Smooth muscle cell (in vitro differentiated cells): Measurements from ENCODE around the gene MROH9. TPM values are rescaled to one million over a fixed set of nuclear protein-coding genes. Genes with fewer than 3 reads are reported as not detected.

Experiments used
- DNase-seq: peaks from one replicate; lab custom pipeline; 2025; ENCODE audit not compliant: unreplicated experiment; lab: John Stamatoyannopoulos, UW
- H2AFZ ChIP-seq: fragments of 200-600 bp; sonication (generic); 2 replicates; pipeline ENCODE4 v1.6.0; 2016; ENCODE audit warnings: antibody characterized with exemption, low read depth, mild to moderate bottlenecking
- H3F3A ChIP-seq: fragments of 200-600 bp; sonication (generic); 2 replicates; pipeline ENCODE4 v1.6.0; 2017; ENCODE audit warnings: antibody characterized with exemption, low read depth
- H3K27ac ChIP-seq: fragments of 200-600 bp; sonication (generic); 2 replicates; pipeline ENCODE4 v1.5.1; 2016; ENCODE audit warnings: low read depth, mild to moderate bottlenecking
- H3K27me3 ChIP-seq: fragments of 200-600 bp; sonication (generic); 2 replicates; pipeline ENCODE4 v1.6.1; 2016; ENCODE audit warnings: low read depth, mild to moderate bottlenecking
- H3K36me3 ChIP-seq: fragments of 200-600 bp; sonication (generic); 2 replicates; pipeline ENCODE4 v1.5.1; 2016; ENCODE audit warnings: low read depth
- H3K4me1 ChIP-seq: fragments of 200-600 bp; sonication (generic); 2 replicates; pipeline ENCODE4 v1.5.1; 2016; ENCODE audit warnings: low read depth
- H3K4me2 ChIP-seq: fragments of 200-600 bp; sonication (generic); 2 replicates; pipeline ENCODE4 v1.6.0; 2016; ENCODE audit warnings: mild to moderate bottlenecking
- H3K4me3 ChIP-seq: fragments of 200-600 bp; sonication (generic); 2 replicates; pipeline ENCODE4 v1.5.1; 2016; ENCODE audit warnings: mild to moderate bottlenecking
- H3K79me2 ChIP-seq: fragments of 200-600 bp; sonication (generic); 2 replicates; pipeline ENCODE4 v1.6.0; 2016; ENCODE audit warnings: low read depth, mild to moderate bottlenecking
- H3K9ac ChIP-seq: fragments of 200-600 bp; sonication (generic); 2 replicates; pipeline ENCODE4 v1.6.0; 2016; ENCODE audit warnings: low read depth
- H3K9me3 ChIP-seq: fragments of 200-600 bp; sonication (generic); replicated peaks from 2 replicates; pipeline ENCODE4 v1.5.1; 2016; ENCODE audit warnings: low read depth
- H4K20me1 ChIP-seq: fragments of 200-600 bp; sonication (generic); 2 replicates; pipeline ENCODE4 v1.6.0; 2016; ENCODE audit warnings: low read depth
- WGBS: methylation state at CpG from one replicate; pipeline ENCODE4 v1.1.7; 2016; ENCODE audit warnings: low lambda C conversion rate; 5-methylcytosine and 5-hydroxymethylcytosine counted together
- polyA plus RNA-seq: library from polyadenylated mRNA; unstranded; fragments of >200 nt; fragmentation: Nextera tagmentation; extraction: Ambion mirVana; gene quantifications from 2 replicates; pipeline ENCODE4 v1.2.1, GENCODE V29; 2016
- total RNA-seq: library from RNA; depleted of rRNA; stranded (reverse); fragments of >200 nt; gene quantifications from 2 replicates; pipeline ENCODE4 v1.2.3, GENCODE V29; 2014
- TF ChIP-seq, protein P1 (sequence below): fragments of 200-600 bp; sonication (generic); IDR thresholded peaks from 2 replicates; pipeline ENCODE4 v1.5.1; 2017; ENCODE audit warnings: borderline replicate concordance, mild to moderate bottlenecking, antibody characterized with exemption; ENCODE audit not compliant: insufficient read depth, poor library complexity, severe bottlenecking

Gene MROH9
- total and polyA plus RNA-seq, 2 experiments from 2014 or later, result not detected

DNA sequence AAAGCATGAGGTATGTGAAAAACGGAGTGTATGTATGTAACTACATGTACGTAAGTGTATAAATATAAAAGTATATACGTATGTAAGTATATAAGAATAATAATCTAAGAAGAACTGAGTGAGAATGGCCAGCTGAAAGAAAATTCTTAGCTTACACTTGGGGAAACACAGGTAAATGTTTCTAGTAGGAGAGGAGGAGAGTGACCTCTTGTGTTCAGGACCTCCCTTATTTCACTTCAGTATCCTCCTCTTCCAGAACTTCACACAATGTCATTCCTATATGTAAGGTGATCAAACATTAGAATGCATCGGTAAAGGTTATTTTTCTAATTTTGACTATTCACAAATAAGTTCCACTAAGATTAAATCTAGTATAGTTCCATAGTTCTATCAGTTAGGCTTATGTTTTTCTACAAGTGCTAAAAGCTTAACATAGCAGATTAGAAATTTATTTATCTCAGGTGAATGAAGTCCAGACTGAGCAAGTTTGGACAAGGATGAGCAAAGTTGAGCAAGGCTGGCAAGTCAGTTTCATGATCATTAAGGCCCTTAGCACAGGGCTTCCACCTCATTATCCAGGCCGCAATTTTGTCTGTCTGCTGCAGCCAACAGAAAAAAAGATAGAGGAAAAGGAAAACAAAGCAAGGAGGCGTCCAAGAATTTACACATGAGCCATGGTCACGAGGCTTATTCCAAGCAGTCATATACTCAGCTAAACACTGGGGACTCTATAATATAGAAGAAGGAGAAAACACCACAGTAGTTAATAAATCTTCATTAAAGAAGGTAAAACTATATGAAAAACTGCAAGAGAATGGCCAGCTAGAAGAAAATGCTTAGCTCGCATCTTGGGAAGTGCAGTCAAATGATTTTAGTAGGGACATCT, 7.1 kb upstream of the MROH9 start:
- Histone ChIP-seq H3K79me2 (no peaks in the 10 kb centered on the region), H3K4me2 (no peak overlapping the region), H2AFZ (no peak overlapping the region), H3K9me3 (no peaks in the 10 kb centered on the region), H3K4me3 (no peak overlapping the region), H3K36me3 (no peaks in the 10 kb centered on the region), H3K4me1 (peaks cover 3% of the 10 kb centered on the region), H3K9ac (no peak overlapping the region), H4K20me1 (no peaks in the 10 kb centered on the region), H3K27me3 (no peaks in the 10 kb centered on the region), H3F3A (no peaks in the 10 kb centered on the region), H3K27ac (no peak overlapping the region)
- TF ChIP-seq, protein P1, sequence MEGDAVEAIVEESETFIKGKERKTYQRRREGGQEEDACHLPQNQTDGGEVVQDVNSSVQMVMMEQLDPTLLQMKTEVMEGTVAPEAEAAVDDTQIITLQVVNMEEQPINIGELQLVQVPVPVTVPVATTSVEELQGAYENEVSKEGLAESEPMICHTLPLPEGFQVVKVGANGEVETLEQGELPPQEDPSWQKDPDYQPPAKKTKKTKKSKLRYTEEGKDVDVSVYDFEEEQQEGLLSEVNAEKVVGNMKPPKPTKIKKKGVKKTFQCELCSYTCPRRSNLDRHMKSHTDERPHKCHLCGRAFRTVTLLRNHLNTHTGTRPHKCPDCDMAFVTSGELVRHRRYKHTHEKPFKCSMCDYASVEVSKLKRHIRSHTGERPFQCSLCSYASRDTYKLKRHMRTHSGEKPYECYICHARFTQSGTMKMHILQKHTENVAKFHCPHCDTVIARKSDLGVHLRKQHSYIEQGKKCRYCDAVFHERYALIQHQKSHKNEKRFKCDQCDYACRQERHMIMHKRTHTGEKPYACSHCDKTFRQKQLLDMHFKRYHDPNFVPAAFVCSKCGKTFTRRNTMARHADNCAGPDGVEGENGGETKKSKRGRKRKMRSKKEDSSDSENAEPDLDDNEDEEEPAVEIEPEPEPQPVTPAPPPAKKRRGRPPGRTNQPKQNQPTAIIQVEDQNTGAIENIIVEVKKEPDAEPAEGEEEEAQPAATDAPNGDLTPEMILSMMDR, result peak; percentile 11
- no peak for DNase-seq
- 69% methylated on average over 8 of the region's 8 CpGs for WGBS

DNA sequence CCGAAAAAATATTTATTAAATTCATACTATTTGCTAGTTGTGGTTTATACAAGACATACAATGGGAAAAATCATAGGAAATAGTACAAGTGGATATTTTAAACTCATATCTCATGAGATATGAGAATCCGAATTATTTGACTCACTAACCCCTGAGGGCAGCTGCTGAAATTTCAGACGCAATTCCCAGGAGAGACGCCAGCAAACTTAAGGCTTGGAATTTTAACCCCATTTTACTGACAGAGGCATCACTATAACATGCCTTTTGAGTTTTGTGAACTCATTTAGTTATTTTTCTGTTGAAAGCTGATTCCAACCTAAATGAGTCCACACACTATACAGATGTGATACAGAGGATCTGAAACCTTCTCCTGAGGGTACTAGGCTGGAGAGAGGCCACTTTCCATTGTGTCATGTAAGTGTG, 5.9 kb upstream of the MROH9 start:
- peak overlapping the region; percentile 37 for H3K4me2 ChIP-seq
- no peak for DNase-seq
- H3K27me3 ChIP-seq, result no peaks in the 10 kb centered on the region
- H3K9ac ChIP-seq, result no peak overlapping the region
- no peaks in the 10 kb centered on the region for H3K79me2 ChIP-seq
- TF ChIP-seq, protein P1, result no peak
- H3F3A ChIP-seq, result no peaks in the 10 kb centered on the region
- 57% methylated on average over 4 of the region's 4 CpGs for WGBS
- H3K4me3 ChIP-seq, result no peak overlapping the region
- H4K20me1 ChIP-seq, result no peaks in the 10 kb centered on the region
- no peaks in the 10 kb centered on the region for H3K9me3 ChIP-seq
- H3K36me3 ChIP-seq, result no peaks in the 10 kb centered on the region
- H3K4me1 ChIP-seq, result peaks cover 3% of the 10 kb centered on the region
- H3K27ac ChIP-seq, result no peak overlapping the region
- peak overlapping the region; percentile 77 for H2AFZ ChIP-seq

DNA sequence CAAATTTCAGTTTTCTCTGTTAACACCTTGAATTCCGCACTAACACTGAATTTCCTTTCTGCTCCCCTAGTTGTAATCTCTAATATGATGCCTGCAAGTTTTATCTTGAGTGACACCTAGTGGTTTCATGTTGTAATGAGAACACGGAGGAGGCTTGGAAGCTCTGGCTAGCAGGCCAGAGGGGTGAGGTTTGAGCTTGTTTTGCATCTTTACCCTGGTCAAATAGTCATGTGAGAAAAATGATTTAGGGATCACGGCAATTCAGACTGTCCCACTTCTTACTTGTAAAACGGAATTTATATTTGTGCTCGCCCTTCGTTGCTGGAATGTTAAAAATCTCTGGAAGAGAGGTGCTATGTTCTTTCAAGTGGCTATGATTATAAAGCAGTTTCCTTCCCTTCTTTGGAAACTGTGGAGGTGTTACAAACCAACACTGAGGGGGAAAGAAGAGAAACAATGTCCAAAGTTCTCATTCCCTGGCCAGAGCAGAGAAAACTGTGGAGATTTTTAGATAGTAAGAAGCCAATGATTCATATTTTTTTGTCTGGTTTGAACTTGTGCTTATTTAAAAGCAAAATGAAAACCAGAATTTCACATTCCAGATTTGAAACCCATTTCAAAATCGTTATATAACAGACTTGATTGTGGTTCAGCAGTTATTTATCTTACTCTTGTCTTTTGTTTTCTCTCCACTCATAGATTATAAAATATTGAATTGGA, 5.3 kb upstream of the MROH9 start:
- TF ChIP-seq, protein P1, result peak; percentile 60
- Histone ChIP-seq H3K4me2 (peak overlapping the region; percentile 37), H3K27me3 (no peaks in the 10 kb centered on the region), H3K9me3 (no peaks in the 10 kb centered on the region), H3K4me1 (peaks cover 3% of the 10 kb centered on the region), H3K9ac (no peak overlapping the region), H3K36me3 (no peaks in the 10 kb centered on the region), H3K79me2 (no peaks in the 10 kb centered on the region), H2AFZ (peak overlapping the region; percentile 77), H3K27ac (no peak overlapping the region), H3K4me3 (no peak overlapping the region), H3F3A (no peaks in the 10 kb centered on the region), H4K20me1 (no peaks in the 10 kb centered on the region)
- no peak for DNase-seq
- WGBS, result 10% methylated on average over 7 of the region's 7 CpGs
